HFFc6 (cell line): ENCODE measurements around the gene KIRREL3. TPM values are rescaled to one million over a fixed set of nuclear protein-coding genes. Genes with fewer than 3 reads are reported as not detected.

ENCODE experiments used
- DNase-seq: peaks from one replicate; pipeline ENCODE4 v3.0.0-alpha.2; 2018
- H3K27ac Mint-ChIP-seq: 2 replicates; pipeline ENCODE4 v1.8.0; 2020; ENCODE audit warnings: mild to moderate bottlenecking, mixed read lengths
- H3K27me3 Mint-ChIP-seq: 2 replicates; pipeline ENCODE4 v1.8.0; 2021; ENCODE audit warnings: mild to moderate bottlenecking, moderate library complexity, mixed read lengths; ENCODE audit not compliant: insufficient read depth
- H3K36me3 Mint-ChIP-seq: 2 replicates; pipeline ENCODE4 v1.8.0; 2021; ENCODE audit warnings: low read depth, mixed read lengths
- H3K4me1 Mint-ChIP-seq: 2 replicates; pipeline ENCODE4 v1.8.0; 2020; ENCODE audit warnings: low read depth, mixed read lengths
- H3K4me3 Mint-ChIP-seq: 2 replicates; pipeline ENCODE4 v1.8.0; 2020; ENCODE audit warnings: mild to moderate bottlenecking, moderate library complexity, mixed read lengths
- H3K9me3 Mint-ChIP-seq: 2 replicates; pipeline ENCODE4 v1.8.0; 2020; ENCODE audit warnings: mild to moderate bottlenecking, mixed read lengths
- total RNA-seq, 6 experiments: library from RNA; stranded (reverse); fragmentation: NEBNext Ultra II Directional; extraction: Animal tissue kit (Norgen Biotek cat#: 25700); gene quantifications; 2 replicates in 1 of 6; 3 replicates in 5 of 6; pipeline ENCODE4 v1.2.3, GENCODE V29; 2021
- TF ChIP-seq, protein P1 (sequence below): fragments of 200-600 bp; sonication (generic); IDR thresholded peaks from 2 replicates; pipeline ENCODE4 v1.5.0; 2021; ENCODE audit warnings: antibody characterized with exemption, mild to moderate bottlenecking

Gene KIRREL3
- total RNA-seq, 6 experiments from 2014 or later, result 22.2 to 38.2 (median 33.2) TPM

DNA sequence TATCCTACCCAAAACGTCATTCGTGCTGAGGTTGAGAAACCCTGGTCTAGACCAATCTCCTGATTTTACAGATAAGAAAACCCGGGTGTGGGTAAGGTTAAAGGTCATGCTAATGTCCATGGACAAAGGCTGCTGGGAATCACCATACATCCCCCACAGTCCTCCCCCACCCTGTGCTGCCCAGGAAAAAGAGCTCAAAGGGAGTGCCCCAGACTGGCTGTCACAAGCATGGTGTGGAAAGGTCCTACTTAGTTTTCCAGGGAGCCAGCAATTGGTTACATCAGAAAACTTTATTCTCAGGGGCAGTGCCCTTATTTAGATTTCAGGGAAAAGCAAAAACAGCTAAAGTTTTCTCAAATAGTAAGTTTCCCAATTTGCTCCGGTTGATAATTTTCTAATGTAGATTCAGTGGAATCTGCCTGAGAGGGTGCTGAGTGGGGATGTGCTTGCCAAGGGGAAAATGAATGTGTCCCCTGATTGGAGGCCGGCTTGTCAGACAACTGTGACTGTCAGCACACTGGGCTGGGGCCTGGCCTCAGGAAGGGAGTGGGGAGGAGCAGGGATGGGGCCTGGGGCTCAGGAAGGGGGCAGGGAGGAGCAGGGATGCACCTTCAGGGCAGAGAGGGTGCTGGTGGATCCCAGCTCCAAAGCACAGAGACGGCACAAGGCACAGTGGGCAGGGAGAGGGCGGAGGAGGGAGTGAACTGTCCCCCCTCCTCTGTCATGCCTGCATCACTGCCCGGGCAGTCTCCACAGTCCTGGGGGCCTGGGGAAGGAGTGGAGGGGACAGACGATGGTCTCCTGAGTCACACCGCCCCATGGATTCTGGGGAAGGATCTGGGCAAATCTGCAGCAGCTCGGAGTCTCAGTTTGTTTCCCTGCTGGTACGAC, 263.6 kb downstream of the KIRREL3 start:
- no peaks in the 10 kb centered on the region for H3K9me3 Mint-ChIP-seq
- H3K4me3 Mint-ChIP-seq, result no peak overlapping the region
- H3K4me1 Mint-ChIP-seq, result peaks cover 32% of the 10 kb centered on the region
- TF ChIP-seq, protein P1, sequence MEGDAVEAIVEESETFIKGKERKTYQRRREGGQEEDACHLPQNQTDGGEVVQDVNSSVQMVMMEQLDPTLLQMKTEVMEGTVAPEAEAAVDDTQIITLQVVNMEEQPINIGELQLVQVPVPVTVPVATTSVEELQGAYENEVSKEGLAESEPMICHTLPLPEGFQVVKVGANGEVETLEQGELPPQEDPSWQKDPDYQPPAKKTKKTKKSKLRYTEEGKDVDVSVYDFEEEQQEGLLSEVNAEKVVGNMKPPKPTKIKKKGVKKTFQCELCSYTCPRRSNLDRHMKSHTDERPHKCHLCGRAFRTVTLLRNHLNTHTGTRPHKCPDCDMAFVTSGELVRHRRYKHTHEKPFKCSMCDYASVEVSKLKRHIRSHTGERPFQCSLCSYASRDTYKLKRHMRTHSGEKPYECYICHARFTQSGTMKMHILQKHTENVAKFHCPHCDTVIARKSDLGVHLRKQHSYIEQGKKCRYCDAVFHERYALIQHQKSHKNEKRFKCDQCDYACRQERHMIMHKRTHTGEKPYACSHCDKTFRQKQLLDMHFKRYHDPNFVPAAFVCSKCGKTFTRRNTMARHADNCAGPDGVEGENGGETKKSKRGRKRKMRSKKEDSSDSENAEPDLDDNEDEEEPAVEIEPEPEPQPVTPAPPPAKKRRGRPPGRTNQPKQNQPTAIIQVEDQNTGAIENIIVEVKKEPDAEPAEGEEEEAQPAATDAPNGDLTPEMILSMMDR, result no peak
- peaks cover 8% of the 10 kb centered on the region for H3K36me3 Mint-ChIP-seq
- H3K27me3 Mint-ChIP-seq, result peaks cover 1% of the 10 kb centered on the region
- no peak overlapping the region for H3K27ac Mint-ChIP-seq
- no peak for DNase-seq

DNA sequence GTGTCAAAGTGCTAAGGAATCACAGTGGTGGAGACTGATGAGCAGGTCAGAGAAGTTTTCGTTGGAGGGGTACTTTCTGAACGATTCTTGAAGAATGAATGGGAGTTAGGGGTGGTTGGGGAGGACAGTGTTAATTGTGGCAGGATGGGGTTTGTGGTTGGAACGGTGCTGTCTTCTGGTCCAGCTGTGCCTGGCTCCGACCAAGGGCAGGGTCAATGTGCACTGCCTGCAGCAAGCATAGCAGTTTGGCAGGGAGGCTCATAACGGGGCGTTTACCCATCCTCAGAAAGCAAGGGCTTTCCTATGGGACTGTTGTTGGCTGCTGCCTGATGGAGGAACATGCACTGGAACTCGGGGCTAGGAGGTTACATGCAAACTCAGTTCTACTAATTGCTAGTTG, 265.8 kb downstream of the KIRREL3 start:
- no peak overlapping the region for H3K4me3 Mint-ChIP-seq
- H3K9me3 Mint-ChIP-seq, result no peaks in the 10 kb centered on the region
- peaks cover 5% of the 10 kb centered on the region; the same call in 1 of the 2 replicates for H3K36me3 Mint-ChIP-seq
- H3K27ac Mint-ChIP-seq, result no peak overlapping the region
- no peak for DNase-seq
- H3K4me1 Mint-ChIP-seq, result peaks cover 27% of the 10 kb centered on the region
- TF ChIP-seq, protein P1, result no peak
- peaks cover 1% of the 10 kb centered on the region for H3K27me3 Mint-ChIP-seq

DNA sequence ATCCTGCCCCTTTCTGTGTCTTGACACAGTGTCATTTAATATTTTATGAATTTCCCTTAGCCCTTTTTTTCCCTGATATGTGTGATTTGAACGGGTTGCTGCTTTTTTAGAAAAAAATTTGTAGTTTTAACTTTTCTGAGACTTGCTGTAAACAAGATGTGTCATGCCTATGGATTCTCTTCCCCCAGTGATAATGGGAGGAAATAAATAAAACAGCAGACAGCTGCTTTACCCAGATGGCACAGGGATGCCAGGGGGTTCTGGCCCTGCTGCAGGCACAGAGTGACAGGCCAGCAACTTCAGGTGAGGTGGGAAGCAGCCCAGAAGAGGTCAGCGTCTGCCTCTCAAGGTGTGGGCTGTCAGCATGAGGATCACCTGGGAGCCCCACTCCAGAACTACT, 266.9 kb downstream of the KIRREL3 start:
- H3K27me3 Mint-ChIP-seq, result peaks cover 1% of the 10 kb centered on the region
- peaks cover 5% of the 10 kb centered on the region; the same call in 1 of the 2 replicates for H3K36me3 Mint-ChIP-seq
- H3K9me3 Mint-ChIP-seq, result no peaks in the 10 kb centered on the region
- H3K4me1 Mint-ChIP-seq, result peaks cover 20% of the 10 kb centered on the region
- DNase-seq, result no peak
- H3K4me3 Mint-ChIP-seq, result no peak overlapping the region
- TF ChIP-seq, protein P1, result no peak
- H3K27ac Mint-ChIP-seq, result no peak overlapping the region

DNA sequence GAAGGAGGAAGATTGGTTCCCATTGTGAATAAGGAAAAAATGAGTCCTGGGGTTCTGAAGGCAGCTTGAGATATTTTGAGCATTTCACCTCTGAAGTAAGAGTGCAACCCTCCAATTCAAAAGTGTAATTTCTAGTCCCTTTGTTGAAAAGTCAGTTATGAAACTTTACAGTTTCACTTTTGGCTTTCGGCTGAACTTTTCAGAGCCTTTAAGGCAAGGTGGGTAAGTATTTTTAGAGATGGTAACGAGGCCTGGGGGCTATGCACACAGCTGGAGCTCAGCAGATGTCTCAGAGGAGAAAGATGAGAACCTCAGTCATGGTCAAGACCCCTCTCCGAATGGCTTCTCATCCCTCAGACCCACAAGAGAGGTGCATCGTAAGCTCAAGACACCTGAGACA, 267.6 kb downstream of the KIRREL3 start:
- no peak overlapping the region for H3K27ac Mint-ChIP-seq
- peaks cover 1% of the 10 kb centered on the region for H3K27me3 Mint-ChIP-seq
- H3K4me1 Mint-ChIP-seq, result peaks cover 20% of the 10 kb centered on the region
- TF ChIP-seq, protein P1, result no peak
- no peaks in the 10 kb centered on the region for H3K9me3 Mint-ChIP-seq
- no peak overlapping the region for H3K4me3 Mint-ChIP-seq
- peaks cover 5% of the 10 kb centered on the region; the same call in 1 of the 2 replicates for H3K36me3 Mint-ChIP-seq
- DNase-seq, result no peak

DNA sequence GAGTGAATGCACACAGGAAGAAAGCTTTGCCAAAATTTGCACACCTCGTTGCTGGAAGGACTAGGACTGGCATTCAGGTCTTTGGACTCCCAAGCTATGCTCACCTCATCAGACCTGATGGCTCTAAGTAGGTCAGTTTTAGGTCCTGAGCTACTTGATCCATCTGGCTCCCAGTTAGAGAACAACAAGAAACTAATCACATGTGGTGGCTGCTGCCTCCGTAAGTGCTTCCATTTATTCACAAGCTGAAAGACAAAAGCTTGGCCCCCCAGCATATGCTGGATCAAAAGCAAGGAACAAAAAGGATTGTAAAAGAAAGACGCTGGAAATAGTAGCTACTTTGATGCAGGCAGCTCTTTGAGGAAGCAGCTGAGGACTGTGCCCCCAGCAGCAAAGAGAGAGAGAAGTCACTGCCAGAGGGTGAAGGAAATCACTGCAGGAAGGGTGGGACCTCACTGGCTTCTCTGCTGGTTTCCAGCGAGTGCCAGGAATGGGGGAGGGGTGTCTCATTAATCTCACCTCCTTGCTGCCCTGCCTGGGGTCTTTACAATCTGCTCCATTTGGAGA, 268.9 kb downstream of the KIRREL3 start:
- no peak overlapping the region for H3K4me3 Mint-ChIP-seq

More for the DNA sequence above, 268.9 kb downstream of the KIRREL3 start:
- H3K36me3 Mint-ChIP-seq, result peaks cover 5% of the 10 kb centered on the region; the same call in 1 of the 2 replicates
- no peaks in the 10 kb centered on the region for H3K9me3 Mint-ChIP-seq
- no peak for DNase-seq
- H3K27ac Mint-ChIP-seq, result no peak overlapping the region
- H3K4me1 Mint-ChIP-seq, result peaks cover 24% of the 10 kb centered on the region
- TF ChIP-seq, protein P1, result no peak
- peaks cover 2% of the 10 kb centered on the region; the same call in 1 of the 2 replicates for H3K27me3 Mint-ChIP-seq
